Measurements from ENCODE around the gene ACOXL. TPM values are rescaled to one million over a fixed set of nuclear protein-coding genes. Genes with fewer than 3 reads are reported as not detected.
A peak's percentile ranks its signal among the peaks of the same experiment; 100 is the strongest.

Gene ACOXL
- total RNA-seq, 1 donor from 2014 or later: 0.23 TPM

DNA sequence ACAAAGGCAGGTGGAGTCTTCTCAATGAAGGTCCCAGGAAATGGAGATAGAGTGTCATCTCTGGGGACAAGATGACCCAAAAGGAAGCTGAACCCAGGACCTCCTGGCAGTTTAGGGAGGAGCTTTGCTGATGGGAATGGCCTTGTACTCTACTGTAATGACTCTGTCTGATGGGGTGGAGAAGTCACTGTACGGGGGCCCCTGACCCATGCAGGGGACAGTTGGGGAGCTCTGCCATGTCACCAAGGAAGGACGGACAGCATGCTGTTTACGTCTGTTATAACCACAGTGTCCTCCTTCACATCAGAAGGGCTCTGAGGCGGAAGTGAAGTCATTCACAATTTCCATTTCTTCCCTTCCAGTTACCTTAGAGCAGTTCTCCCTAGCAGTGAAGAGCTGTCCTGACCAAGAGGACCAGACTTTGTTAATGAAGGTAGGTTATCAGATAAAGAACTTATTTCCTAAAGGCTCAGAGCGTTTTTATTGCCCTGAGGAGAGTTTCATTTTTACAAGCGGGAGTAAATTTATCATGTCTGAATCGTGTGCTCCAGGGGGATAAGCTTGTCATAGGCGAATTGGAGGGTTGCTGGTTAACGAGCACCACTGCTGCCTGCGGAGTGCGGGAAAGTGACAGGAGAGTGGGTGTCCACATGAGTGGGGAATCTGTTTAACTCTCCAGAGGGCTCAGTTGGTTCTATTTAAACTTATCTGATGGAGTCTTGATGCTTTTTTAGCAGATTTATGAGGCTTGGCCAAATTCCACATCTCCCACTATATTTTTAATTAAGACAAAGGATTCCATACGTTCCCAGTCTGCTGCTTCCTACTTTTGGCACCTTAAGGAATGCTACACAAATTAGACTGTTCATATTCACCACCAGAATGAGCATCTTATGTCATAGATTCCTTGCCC lies 316.7 kb downstream of the ACOXL start:
- H3K27ac Mint-ChIP-seq (ENCODE audit: unreplicated experiment): peak overlapping the region; percentile 59

DNA sequence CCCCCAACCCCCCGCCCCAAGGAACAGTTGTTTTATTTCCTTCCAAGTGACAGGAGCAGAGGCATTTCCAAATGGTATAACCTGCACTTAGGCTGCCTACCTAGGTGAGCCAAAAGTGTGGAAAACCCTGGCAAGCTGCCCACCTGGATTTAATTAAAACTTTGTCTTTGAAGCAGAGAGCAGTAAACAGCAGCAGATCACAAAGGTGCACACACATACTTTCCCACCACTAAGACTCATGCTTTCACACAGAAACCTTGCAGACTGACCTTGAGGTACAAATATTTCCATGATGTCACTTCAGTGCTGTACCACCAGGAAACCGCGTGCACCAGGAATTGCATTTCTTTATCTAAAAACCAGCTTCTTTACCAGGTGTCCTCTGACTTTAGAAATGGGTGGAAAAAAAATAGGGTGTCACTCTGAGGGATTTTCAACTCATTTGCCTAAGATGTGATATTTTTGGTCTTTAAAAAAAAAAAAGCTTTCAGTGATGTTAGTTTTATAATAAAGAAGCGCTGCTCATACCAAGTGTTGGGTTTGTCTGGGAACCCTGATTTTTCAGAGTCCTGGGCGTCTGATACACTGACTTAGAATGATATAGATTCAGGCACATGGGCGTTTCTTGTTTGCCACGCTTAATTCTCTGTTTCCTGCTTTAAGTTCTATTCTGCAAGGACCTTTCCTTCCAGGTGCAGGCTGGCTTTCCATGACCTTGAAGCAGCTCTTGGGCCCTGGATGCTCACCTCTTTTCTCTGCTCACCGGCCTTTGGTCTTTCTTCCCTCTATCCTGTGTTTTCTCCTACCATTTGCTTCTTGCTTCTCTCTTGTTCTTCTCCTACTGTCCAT lies 317.6 kb downstream of the ACOXL start:
- no peak for FAIRE-seq
- H3K27ac Mint-ChIP-seq (ENCODE audit: unreplicated experiment): peak overlapping the region; percentile 59

More for the DNA sequence above, 316.7 kb downstream of the ACOXL start:
- Histone ChIP-seq H3K36me3 (ENCODE audit: insufficient read depth, low read length) (no peaks in the 10 kb centered on the region), H3K79me2 (ENCODE audit: insufficient read depth, low read length) (no peaks in the 10 kb centered on the region), H3K9me3 (ENCODE audit: insufficient read depth, low read depth, low read length) (no peaks in the 10 kb centered on the region), H3K4me3 (ENCODE audit: insufficient read depth, low read depth, low read length) (no peak overlapping the region), H3K4me1 (ENCODE audit: insufficient read depth, low read length) (no peaks in the 10 kb centered on the region), H4K20me1 (ENCODE audit: insufficient read depth, low read length) (no peaks in the 10 kb centered on the region), H3K27ac (ENCODE audit: low read depth, low read length) (no peak overlapping the region), H3K9ac (ENCODE audit: low read length) (no peak overlapping the region), H3K27me3 (ENCODE audit: insufficient read depth, low read length) (peaks cover 29% of the 10 kb centered on the region), H2AFZ (ENCODE audit: low read depth, low read length) (no peak overlapping the region), H3K4me2 (ENCODE audit: low read length) (no peak overlapping the region)
- FAIRE-seq: no peak
- Mint-ChIP-seq H3K36me3 (ENCODE audit: low read depth, unreplicated experiment) (no peaks in the 10 kb centered on the region), H3K4me3 (ENCODE audit: unreplicated experiment) (no peak overlapping the region), H3K4me1 (ENCODE audit: low read depth, unreplicated experiment) (peaks cover 13% of the 10 kb centered on the region), H3K27me3 (ENCODE audit: low read depth, unreplicated experiment) (peaks cover 13% of the 10 kb centered on the region), H3K9me3 (ENCODE audit: unreplicated experiment) (peaks cover 6% of the 10 kb centered on the region)
- TF ChIP-seq EZH2 (IDR thresholded peaks at IDR 0.05; ENCODE audit: insufficient read depth, low read length): no peak
- no peak for DNase-seq (ENCODE audit: low read depth)

More for the DNA sequence above, 317.6 kb downstream of the ACOXL start:
- Histone ChIP-seq H3K4me2 (ENCODE audit: low read length) (no peak overlapping the region), H3K27me3 (ENCODE audit: insufficient read depth, low read length) (peaks cover 22% of the 10 kb centered on the region), H3K9me3 (ENCODE audit: insufficient read depth, low read depth, low read length) (no peaks in the 10 kb centered on the region), H4K20me1 (ENCODE audit: insufficient read depth, low read length) (no peaks in the 10 kb centered on the region), H3K4me3 (ENCODE audit: insufficient read depth, low read depth, low read length) (no peak overlapping the region), H3K4me1 (ENCODE audit: insufficient read depth, low read length) (no peaks in the 10 kb centered on the region), H3K36me3 (ENCODE audit: insufficient read depth, low read length) (no peaks in the 10 kb centered on the region), H3K9ac (ENCODE audit: low read length) (no peak overlapping the region), H2AFZ (ENCODE audit: low read depth, low read length) (no peak overlapping the region), H3K27ac (ENCODE audit: low read depth, low read length) (no peak overlapping the region), H3K79me2 (ENCODE audit: insufficient read depth, low read length) (no peaks in the 10 kb centered on the region)
- Mint-ChIP-seq H3K9me3 (ENCODE audit: unreplicated experiment) (peaks cover 6% of the 10 kb centered on the region), H3K36me3 (ENCODE audit: low read depth, unreplicated experiment) (no peaks in the 10 kb centered on the region), H3K4me3 (ENCODE audit: unreplicated experiment) (no peak overlapping the region), H3K27me3 (ENCODE audit: low read depth, unreplicated experiment) (peaks cover 13% of the 10 kb centered on the region), H3K4me1 (ENCODE audit: low read depth, unreplicated experiment) (peaks cover 20% of the 10 kb centered on the region)
- TF ChIP-seq, protein P1, sequence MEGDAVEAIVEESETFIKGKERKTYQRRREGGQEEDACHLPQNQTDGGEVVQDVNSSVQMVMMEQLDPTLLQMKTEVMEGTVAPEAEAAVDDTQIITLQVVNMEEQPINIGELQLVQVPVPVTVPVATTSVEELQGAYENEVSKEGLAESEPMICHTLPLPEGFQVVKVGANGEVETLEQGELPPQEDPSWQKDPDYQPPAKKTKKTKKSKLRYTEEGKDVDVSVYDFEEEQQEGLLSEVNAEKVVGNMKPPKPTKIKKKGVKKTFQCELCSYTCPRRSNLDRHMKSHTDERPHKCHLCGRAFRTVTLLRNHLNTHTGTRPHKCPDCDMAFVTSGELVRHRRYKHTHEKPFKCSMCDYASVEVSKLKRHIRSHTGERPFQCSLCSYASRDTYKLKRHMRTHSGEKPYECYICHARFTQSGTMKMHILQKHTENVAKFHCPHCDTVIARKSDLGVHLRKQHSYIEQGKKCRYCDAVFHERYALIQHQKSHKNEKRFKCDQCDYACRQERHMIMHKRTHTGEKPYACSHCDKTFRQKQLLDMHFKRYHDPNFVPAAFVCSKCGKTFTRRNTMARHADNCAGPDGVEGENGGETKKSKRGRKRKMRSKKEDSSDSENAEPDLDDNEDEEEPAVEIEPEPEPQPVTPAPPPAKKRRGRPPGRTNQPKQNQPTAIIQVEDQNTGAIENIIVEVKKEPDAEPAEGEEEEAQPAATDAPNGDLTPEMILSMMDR (IDR thresholded peaks at IDR 0.05; ENCODE audit: insufficient read depth, low read depth, low read length): no peak
- TF ChIP-seq EZH2 (IDR thresholded peaks at IDR 0.05; ENCODE audit: insufficient read depth, low read length): no peak
- DNase-seq (ENCODE audit: low read depth): peak; percentile 6

Data from astrocyte (in vitro differentiated cells and primary cell).